Testis (tissue), 2 donors: ENCODE data around the gene TOX3.

Experiments used
- CTCF ChIP-seq, 3 experiments: fragments of 450-650 bp in 2 of 3; fragments of 200-600 bp in 1 of 3; sonication (generic) in 1 of 3; IDR thresholded peaks; one replicate each; pipeline ENCODE4 v1.5.1; 2016 to 2019; ENCODE audit warnings: antibody characterized with exemption in 3 of 3, mild to moderate bottlenecking in 2 of 3, moderate library complexity in 1 of 3
- POLR2A ChIP-seq: fragments of 450-650 bp; IDR thresholded peaks from one replicate; pipeline ENCODE4 v1.6.1; 2017; ENCODE audit warnings: antibody characterized with exemption, mild to moderate bottlenecking, moderate library complexity

- TF ChIP-seq POLR2A (no peak), CTCF (IDR thresholded peaks at IDR 0.05) (no peak)
These were observed 11.5 kb upstream of the TOX3 start for GRCh38 chr16:52558448-52558847.
